ENCODE measurements around the gene SUOX. TPM values are rescaled to one million over a fixed set of nuclear protein-coding genes. Genes with fewer than 3 reads are reported as not detected.

The SUOX gene
- total RNA-seq, result 10 to 100 TPM; 17.3 to 39.3 TPM
- 10 to 100 TPM; 33.0 to 33.1 TPM for polyA plus RNA-seq

DNA sequence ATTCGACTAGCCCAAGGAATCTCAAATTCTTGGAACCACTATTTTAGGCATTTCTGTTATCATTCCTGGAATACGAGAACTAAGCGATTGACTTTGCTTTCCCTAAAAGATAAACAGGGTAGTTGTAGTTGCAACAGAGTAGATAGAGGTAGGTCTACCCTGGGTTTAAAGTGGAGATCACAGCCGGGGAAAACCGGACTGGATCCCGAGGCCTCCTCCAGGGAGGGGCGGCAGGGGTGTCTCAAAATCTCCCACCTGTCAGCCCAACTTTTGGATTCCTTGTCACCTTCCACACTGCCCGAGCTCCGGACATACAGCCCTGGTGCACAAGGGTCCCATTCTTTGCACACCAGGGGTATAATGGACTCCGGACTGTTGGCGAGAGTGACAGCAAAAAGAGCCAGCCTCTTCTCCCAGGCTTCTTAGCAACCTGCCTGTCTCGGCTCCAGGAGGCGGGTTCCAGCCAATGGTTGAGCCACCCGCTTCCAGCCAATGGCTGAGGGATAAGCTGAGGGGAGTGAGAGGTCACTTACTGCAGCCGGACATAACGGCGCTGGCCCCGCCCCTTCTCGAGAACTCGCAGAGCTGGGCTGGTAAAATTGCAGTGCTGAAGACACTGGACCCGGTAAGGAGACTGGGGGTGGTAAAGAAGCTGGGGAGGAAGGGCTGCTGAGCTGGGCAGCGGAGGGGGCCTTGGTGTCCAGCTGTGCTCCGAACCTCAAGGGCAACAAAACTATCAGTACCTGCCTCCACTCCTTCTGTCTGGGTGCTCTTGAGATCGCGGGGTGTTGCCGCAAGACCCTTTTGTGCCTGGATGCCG is at the start of gene SUOX:
Gene SUOX, plus strand, starts transcription at position 562 of the 820 bp plus-strand sequence. CDS start 4,946 bp downstream, outside the sequence.
- H3K4me1 ChIP-seq (ENCODE audit: control insufficient read depth in 4 of 4, insufficient read depth in 4 of 4, low read length in 3 of 4), result peaks cover 5 to 42% (median 33%) of the 10 kb centered on the region in 4 donors
- H3K27me3 ChIP-seq (ENCODE audit: control insufficient read depth in 4 of 4, insufficient read depth in 4 of 4, low read length in 3 of 4), result no peaks in the 10 kb centered on the region
- H3K27ac ChIP-seq (ENCODE audit: low read depth in 1 of 2, low read length in 2 of 2), result peak within 1 kb of the TSS; percentile 82 to 89
- H3K4me3 ChIP-seq (ENCODE audit: low read depth in 1 of 3, low read length in 3 of 3), result peak within 1 kb of the TSS; percentile 58 to 92 (median 87)
- 1% methylated on average over 27 of the region's 27 CpGs for WGBS
- TF ChIP-seq YY1 (IDR thresholded peaks at IDR 0.05) (peak; percentile 84), TAF1 (conservative IDR thresholded peaks at IDR 0.05) (peak; percentile 70), EGR1 (IDR thresholded peaks at IDR 0.05; ENCODE audit: low read depth in 2 of 2) (no peak), HNF4G (IDR thresholded peaks at IDR 0.05) (peak; percentile 82), FOXA2 (IDR thresholded peaks at IDR 0.05) (no peak), ZBTB33 (IDR thresholded peaks at IDR 0.05) (no peak), FOXA1 (IDR thresholded peaks at IDR 0.05) (peak; percentile 33), NR2F2 (IDR thresholded peaks at IDR 0.05) (peak; percentile 81), SP1 (IDR thresholded peaks at IDR 0.05) (peak; percentile 90), JUND (IDR thresholded peaks at IDR 0.05) (peak in 1 of 2 donors; percentile 25), RXRA (IDR thresholded peaks at IDR 0.05) (peak; percentile 69 to 71), HNF4A (conservative IDR thresholded peaks at IDR 0.05) (peak; percentile 81 to 85), RAD21 (IDR thresholded peaks at IDR 0.05) (peak; percentile 39 to 66), GABPA (IDR thresholded peaks at IDR 0.05 in 1 of 2, conservative IDR thresholded peaks at IDR 0.05 in 1 of 2) (peak in 1 of 2 donors; percentile 75)
- TF ChIP-seq, protein P1, sequence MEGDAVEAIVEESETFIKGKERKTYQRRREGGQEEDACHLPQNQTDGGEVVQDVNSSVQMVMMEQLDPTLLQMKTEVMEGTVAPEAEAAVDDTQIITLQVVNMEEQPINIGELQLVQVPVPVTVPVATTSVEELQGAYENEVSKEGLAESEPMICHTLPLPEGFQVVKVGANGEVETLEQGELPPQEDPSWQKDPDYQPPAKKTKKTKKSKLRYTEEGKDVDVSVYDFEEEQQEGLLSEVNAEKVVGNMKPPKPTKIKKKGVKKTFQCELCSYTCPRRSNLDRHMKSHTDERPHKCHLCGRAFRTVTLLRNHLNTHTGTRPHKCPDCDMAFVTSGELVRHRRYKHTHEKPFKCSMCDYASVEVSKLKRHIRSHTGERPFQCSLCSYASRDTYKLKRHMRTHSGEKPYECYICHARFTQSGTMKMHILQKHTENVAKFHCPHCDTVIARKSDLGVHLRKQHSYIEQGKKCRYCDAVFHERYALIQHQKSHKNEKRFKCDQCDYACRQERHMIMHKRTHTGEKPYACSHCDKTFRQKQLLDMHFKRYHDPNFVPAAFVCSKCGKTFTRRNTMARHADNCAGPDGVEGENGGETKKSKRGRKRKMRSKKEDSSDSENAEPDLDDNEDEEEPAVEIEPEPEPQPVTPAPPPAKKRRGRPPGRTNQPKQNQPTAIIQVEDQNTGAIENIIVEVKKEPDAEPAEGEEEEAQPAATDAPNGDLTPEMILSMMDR (IDR thresholded peaks at IDR 0.05; ENCODE audit: low read depth, low read length, missing input control), result no peak
- TF ChIP-seq, protein P2, sequence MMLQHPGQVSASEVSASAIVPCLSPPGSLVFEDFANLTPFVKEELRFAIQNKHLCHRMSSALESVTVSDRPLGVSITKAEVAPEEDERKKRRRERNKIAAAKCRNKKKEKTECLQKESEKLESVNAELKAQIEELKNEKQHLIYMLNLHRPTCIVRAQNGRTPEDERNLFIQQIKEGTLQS (IDR thresholded peaks at IDR 0.05), result peak; percentile 16
- TF ChIP-seq, protein P3, sequence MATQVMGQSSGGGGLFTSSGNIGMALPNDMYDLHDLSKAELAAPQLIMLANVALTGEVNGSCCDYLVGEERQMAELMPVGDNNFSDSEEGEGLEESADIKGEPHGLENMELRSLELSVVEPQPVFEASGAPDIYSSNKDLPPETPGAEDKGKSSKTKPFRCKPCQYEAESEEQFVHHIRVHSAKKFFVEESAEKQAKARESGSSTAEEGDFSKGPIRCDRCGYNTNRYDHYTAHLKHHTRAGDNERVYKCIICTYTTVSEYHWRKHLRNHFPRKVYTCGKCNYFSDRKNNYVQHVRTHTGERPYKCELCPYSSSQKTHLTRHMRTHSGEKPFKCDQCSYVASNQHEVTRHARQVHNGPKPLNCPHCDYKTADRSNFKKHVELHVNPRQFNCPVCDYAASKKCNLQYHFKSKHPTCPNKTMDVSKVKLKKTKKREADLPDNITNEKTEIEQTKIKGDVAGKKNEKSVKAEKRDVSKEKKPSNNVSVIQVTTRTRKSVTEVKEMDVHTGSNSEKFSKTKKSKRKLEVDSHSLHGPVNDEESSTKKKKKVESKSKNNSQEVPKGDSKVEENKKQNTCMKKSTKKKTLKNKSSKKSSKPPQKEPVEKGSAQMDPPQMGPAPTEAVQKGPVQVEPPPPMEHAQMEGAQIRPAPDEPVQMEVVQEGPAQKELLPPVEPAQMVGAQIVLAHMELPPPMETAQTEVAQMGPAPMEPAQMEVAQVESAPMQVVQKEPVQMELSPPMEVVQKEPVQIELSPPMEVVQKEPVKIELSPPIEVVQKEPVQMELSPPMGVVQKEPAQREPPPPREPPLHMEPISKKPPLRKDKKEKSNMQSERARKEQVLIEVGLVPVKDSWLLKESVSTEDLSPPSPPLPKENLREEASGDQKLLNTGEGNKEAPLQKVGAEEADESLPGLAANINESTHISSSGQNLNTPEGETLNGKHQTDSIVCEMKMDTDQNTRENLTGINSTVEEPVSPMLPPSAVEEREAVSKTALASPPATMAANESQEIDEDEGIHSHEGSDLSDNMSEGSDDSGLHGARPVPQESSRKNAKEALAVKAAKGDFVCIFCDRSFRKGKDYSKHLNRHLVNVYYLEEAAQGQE (IDR thresholded peaks at IDR 0.05), result peak; percentile 87
- TF ChIP-seq, protein P4, sequence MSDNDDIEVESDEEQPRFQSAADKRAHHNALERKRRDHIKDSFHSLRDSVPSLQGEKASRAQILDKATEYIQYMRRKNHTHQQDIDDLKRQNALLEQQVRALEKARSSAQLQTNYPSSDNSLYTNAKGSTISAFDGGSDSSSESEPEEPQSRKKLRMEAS (IDR thresholded peaks at IDR 0.05), result no peak
- peaks cover 8 to 23% (median 21%) of the 10 kb centered on the region in 4 donors for H3K36me3 ChIP-seq (ENCODE audit: control insufficient read depth in 4 of 4, insufficient read depth in 3 of 4, low read depth in 1 of 4, low read length in 3 of 4)
- H3K9ac ChIP-seq (ENCODE audit: low read depth in 1 of 2, low read length in 2 of 2), result peak within 1 kb of the TSS; percentile 34 to 78
- no peaks in the 10 kb centered on the region for H3K9me3 ChIP-seq (ENCODE audit: control insufficient read depth in 4 of 4, low read length in 3 of 4)
- peak; percentile 89 for DNase-seq (ENCODE audit: low spot score)

Measured in liver (tissue), 9 donors.